IMR-90 (cell line): ENCODE data around the gene RHBDL1.

Experiments
- BHLHE40 ChIP-seq: fragments of 150-350 bp; IDR thresholded peaks from 2 replicates; pipeline ENCODE4 v1.6.1; 2016; ENCODE audit warnings: mild to moderate bottlenecking, low read depth, low read length
- CEBPB ChIP-seq: IDR thresholded peaks from 2 replicates; pipeline ENCODE4 v1.6.1; 2012; ENCODE audit warnings: low read depth, low read length, improper control_type of control experiment
- CHD1 ChIP-seq: IDR thresholded peaks from 2 replicates; pipeline ENCODE4 v1.6.1; 2012; ENCODE audit warnings: low read depth, low read length, improper control_type of control experiment
- ELK1 ChIP-seq: fragments of 150-350 bp; IDR thresholded peaks from 2 replicates; pipeline ENCODE4 v1.6.1; 2016; ENCODE audit warnings: low read depth, mild to moderate bottlenecking, low read length, moderate library complexity, borderline replicate concordance
- FOS ChIP-seq: fragments of 150-350 bp; IDR thresholded peaks from 2 replicates; pipeline ENCODE4 v1.6.1; 2016; ENCODE audit warnings: low read depth, low read length
- MAFK ChIP-seq: IDR thresholded peaks from 2 replicates; pipeline ENCODE4 v1.6.1; 2012; ENCODE audit warnings: low read depth, low read length, improper control_type of control experiment
- MAZ ChIP-seq: IDR thresholded peaks from 2 replicates; pipeline ENCODE4 v1.6.1; 2012; ENCODE audit warnings: low read depth, mild to moderate bottlenecking, low read length, improper control_type of control experiment, moderate library complexity, borderline replicate concordance
- NFE2L2 ChIP-seq: fragments of 150-350 bp; IDR thresholded peaks from 2 replicates; pipeline ENCODE4 v1.6.1; 2016; ENCODE audit warnings: low read depth, mild to moderate bottlenecking, low read length
- POLR2A ChIP-seq: IDR thresholded peaks from 2 replicates; pipeline ENCODE4 v1.6.1; 2012; ENCODE audit warnings: mild to moderate bottlenecking, low read depth, low read length
- RAD21 ChIP-seq: IDR thresholded peaks from 2 replicates; pipeline ENCODE4 v1.6.1; 2012; ENCODE audit warnings: low read length, improper control_type of control experiment
- RFX5 ChIP-seq: IDR thresholded peaks from 2 replicates; pipeline ENCODE4 v1.8.0; 2012; ENCODE audit warnings: low read depth, mild to moderate bottlenecking, low read length, moderate library complexity
- SMC3 ChIP-seq: fragments of 150-350 bp; IDR thresholded peaks from 2 replicates; pipeline ENCODE4 v1.6.1; 2016; ENCODE audit warnings: low read depth, mild to moderate bottlenecking, antibody characterized with exemption, low read length, moderate library complexity
- TF ChIP-seq, protein P1 (sequence below): conservative IDR thresholded peaks from 2 replicates; pipeline ENCODE4 v1.5.1; 2012; ENCODE audit warnings: mild to moderate bottlenecking, low read depth, low read length, improper control_type of control experiment
- TF ChIP-seq, protein P2 (sequence below): fragments of 150-350 bp; IDR thresholded peaks from 2 replicates; pipeline ENCODE4 v1.6.1; 2017; ENCODE audit warnings: mild to moderate bottlenecking, antibody characterized with exemption, low read length, low read depth

- TF ChIP-seq, protein P1, sequence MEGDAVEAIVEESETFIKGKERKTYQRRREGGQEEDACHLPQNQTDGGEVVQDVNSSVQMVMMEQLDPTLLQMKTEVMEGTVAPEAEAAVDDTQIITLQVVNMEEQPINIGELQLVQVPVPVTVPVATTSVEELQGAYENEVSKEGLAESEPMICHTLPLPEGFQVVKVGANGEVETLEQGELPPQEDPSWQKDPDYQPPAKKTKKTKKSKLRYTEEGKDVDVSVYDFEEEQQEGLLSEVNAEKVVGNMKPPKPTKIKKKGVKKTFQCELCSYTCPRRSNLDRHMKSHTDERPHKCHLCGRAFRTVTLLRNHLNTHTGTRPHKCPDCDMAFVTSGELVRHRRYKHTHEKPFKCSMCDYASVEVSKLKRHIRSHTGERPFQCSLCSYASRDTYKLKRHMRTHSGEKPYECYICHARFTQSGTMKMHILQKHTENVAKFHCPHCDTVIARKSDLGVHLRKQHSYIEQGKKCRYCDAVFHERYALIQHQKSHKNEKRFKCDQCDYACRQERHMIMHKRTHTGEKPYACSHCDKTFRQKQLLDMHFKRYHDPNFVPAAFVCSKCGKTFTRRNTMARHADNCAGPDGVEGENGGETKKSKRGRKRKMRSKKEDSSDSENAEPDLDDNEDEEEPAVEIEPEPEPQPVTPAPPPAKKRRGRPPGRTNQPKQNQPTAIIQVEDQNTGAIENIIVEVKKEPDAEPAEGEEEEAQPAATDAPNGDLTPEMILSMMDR, result no peak
- no peak for TF ChIP-seq SMC3
- no peak for TF ChIP-seq POLR2A
- no peak for TF ChIP-seq BHLHE40
- TF ChIP-seq, protein P2, sequence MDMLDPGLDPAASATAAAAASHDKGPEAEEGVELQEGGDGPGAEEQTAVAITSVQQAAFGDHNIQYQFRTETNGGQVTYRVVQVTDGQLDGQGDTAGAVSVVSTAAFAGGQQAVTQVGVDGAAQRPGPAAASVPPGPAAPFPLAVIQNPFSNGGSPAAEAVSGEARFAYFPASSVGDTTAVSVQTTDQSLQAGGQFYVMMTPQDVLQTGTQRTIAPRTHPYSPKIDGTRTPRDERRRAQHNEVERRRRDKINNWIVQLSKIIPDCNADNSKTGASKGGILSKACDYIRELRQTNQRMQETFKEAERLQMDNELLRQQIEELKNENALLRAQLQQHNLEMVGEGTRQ, result no peak
- no peak for TF ChIP-seq MAZ
- TF ChIP-seq RFX5, result no peak
- TF ChIP-seq CEBPB, result no peak
- TF ChIP-seq ELK1, result no peak
- TF ChIP-seq RAD21, result no peak
- TF ChIP-seq NFE2L2, result no peak
- no peak for TF ChIP-seq MAFK
- TF ChIP-seq FOS, result no peak
- no peak for TF ChIP-seq CHD1
Observed at GRCh38 chr16:640614-641013, 34.9 kb upstream of the RHBDL1 start.
